GM21381 (cell line): ENCODE results near the gene RIPK1.
"Not testable (repeated sequence)": the region's sequence is repeated elsewhere in the genome, so short reads cannot be mapped to it uniquely, and the experiment has no call there.

Experiments used
- ATAC-seq: cut with Tn5 transposase; IDR thresholded peaks from one replicate; pipeline ENCODE4 v1.9.1; 2021; ENCODE audit warnings: mild to moderate bottlenecking, moderate library complexity; ENCODE audit not compliant: unreplicated experiment

Gene RIPK1

DNA sequence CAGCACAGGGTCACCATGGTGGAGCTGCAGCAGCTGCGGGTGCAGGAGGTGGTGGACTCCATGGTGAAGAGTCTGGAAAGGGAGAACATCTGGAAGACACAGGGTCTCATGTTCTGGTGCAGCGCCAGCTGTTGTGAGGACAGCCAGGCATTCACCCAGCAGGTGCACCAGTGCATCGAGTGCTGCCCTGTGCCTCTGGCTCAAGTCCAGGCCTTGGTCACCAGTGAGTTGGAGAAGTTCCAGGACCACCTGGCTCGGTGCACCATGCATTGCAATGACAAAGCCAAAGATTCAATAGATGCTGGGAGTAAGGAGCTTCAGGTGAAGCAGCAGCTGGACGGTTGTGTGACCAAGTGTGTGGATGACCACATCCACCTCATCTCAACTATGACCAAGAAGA is 22.9 kb upstream of the RIPK1 start:
- no peak for ATAC-seq

DNA sequence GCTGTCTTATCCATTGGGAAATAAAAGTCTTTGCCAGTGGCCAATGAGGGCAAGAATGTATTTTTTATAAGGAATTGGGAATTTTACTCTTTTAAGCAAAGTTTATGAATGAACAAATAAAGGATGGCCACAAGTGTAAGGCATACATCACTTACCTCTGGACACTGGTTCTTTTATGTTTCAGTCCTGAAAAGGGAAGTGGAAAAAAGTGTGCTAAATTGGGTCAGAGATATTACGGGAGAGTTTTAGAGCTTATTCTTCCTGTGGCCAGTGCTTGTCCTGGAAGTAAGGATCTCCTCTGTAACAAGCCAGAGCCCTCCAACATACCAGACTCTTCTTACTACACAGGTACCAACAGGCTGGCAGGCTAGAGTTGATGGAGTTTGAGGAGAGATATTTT is 22.5 kb upstream of the RIPK1 start:
- ATAC-seq = no peak

DNA sequence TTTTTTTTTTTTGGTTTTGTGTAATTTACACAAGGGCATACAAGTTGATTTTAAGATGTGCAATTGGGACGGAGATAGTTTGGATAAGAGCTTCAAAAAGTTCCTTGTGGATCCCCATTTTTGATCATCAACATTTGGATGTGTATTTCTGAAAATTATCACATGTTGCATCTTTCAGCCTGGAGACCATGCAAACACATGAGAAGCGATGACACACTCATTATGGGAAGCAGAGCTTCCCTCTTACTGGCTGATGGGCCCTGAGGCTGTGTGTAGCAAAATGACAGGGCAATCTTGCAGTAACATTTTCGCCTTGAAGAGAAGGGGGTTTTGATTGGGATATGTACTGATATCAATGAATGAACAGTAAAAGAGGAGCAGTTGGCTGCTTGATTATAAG is 22.0 kb upstream of the RIPK1 start:
- no peak for ATAC-seq

DNA sequence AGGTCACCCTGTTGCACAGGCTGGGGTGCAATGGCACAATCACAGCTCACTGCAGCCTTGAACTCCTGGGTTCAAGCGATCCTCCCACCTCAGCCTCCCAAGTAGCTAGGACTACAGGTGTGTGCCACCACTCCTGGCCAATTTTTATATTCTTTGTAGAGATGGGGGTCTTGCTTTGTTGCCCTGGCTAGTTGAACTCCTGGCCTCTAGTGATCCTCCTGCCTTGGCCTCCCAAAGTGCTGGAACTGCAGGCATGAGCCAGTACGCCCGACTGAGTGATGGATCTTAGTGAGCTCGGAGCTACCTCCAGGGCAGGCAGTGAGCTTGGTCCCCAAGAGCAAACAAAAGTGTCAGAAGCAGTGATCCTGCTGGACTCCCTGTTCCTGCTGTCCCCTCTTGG is 20.3 kb upstream of the RIPK1 start:
- ATAC-seq = not testable (repeated sequence)

DNA sequence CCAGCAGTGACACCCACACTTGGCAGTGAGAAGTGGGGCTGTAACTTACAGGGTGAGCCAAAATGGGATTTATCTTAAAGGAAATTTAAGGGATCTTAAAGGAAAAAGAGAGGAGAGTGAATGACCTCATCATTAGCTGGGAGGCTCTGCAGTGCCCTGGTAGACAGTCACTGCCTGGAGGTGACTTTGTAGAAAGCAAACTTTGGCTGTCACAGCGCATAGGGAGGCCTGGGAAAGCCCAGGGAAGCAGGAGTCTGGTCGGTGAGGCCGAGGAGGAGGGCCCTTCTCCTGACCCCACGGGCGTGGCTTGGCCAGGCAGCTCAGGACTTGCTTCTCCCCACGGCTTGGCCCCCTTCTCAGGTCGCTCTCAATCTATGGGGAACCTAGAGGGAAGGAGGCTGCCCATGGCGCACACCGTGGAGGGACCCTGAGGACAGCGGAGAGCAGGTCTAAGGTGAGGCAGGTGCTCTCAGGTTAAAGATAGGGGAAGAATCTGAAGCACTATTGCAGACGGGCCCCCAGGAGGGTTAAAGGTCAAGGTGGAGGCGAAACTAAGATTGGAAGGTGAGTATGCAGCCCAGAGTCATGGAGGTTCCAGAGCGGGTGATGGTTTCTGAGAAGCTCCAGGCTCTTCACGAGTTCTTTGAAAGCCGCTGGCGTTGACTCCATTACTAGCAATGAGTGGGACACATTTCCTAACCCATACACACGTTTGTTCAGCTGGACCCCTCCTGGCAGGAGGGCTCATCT is 15.6 kb upstream of the RIPK1 start:
- ATAC-seq = no peak

DNA sequence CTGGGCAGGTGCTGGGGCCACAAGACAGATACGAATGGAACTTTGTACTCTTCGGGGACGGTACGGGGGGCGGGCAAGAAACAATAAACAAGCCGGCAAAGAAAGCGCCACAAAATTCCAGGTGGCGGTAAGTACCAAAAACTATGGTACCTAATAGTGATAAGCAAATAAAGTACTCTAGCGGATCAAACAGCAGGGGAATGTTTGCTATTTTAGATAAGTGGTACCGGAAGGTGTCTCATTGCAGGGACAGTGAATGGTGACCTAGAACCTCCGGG is 15.1 kb upstream of the RIPK1 start:
- no peak for ATAC-seq

DNA sequence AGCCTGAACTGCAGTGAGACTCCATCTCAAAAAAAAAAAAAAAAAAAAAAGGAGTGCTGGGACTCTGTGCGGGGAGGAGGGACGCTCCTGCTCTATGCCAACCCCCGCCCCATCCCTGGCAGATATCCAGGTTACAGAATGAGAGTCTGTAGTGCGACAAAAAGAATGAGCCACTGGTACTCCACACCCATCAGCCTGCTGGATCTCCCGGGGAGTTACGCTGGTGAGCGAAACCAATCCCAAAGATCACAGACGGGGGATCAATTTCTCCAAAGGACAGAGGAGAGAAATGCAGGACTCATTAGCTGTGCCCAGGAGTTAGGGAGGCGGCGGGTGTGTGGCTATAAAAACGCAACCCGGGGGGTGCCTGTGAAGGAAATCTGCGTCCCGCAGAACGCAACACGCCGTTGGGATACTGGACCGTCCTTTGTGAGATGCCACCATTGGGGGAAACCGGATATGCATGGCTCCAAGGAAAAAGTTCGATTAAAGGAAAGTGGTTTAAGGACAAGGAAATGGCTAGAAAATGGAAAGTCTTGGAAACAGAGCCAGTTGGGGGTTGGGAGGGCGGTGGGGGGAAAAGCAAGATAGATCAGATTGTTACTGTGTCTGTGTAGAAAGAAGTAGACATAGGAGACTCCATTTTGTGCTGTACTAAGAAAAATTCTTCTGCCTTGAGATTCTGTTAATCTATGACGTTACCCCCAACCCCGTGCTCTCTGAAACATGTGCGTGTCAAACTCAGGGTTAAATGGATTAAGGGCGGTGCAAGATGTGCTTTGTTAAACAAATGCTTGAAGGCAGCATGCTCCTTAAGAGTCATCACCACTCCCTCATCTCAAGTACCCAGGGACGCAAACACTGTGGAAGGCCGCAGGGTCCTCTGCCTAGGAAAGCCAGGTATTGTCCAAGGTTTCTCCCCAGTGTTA is 13.8 kb upstream of the RIPK1 start:
- ATAC-seq = not testable (repeated sequence)

DNA sequence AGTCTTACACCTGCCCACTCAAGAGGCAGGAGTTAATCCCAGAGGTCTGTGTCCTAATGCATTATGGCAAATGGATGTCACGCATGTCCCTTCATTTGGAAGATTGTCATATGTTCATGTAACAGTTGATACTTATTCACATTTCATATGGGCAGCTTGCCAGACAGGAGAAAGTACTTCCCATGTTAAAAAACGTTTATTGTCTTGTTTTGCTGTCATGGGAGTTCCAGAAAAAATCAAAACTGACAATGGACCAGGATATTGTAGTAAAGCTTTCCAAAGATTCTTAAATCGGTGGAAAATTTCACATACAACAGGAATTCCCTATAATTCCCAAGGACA is 13.2 kb upstream of the RIPK1 start:
- not testable (repeated sequence) for ATAC-seq

DNA sequence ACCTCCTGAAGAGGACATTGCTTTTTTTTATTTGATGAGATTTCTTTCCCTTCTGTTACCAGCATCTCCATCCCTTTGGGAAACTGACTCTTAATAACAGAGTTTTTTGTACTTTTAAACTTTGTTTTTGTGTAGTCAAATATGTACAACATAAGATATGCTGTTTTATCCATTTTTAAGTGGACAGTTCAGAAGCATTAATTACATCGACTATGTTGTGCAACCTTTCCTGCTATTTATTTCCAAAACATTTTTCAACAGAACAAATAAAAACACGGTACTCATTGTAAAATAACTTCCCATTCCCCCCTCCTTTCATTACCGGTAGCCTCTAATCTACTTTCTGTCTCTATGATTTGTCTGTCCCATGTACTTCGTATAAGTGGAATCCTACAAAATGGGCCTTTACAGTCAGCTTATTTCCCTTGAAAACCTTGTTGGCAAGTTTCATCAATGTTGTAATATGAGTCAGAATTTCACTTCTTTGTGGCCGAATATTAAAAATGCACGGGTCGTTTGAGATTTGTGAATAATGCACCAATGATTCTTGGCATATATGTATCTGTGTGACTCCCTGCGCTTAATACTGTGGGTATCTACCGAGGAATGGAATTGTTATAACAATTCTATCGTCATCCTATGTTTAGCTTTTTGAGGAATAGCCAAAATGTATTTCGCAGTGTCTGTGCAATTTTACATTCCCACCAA is 11.1 kb upstream of the RIPK1 start:
- no peak for ATAC-seq

DNA sequence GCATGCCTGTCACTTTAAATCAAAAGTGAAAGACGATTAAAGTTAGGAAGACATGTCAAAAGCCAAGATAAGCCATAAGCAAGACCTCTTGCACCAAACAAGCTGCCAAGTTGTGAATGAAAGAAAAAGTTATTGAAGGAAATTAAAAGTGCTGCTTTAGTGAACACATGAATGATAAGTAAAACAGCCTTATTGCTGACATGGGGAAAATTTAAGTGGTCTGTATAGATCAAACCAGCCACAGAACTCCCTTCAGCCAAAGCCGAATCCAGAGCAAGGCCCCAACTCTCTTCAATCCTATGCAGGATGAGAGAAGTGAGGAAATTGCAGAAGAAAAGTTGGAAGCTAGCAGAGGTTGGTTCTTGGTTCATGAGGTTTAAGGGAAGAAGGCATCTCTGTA is 9.3 kb upstream of the RIPK1 start:
- ATAC-seq = no peak

DNA sequence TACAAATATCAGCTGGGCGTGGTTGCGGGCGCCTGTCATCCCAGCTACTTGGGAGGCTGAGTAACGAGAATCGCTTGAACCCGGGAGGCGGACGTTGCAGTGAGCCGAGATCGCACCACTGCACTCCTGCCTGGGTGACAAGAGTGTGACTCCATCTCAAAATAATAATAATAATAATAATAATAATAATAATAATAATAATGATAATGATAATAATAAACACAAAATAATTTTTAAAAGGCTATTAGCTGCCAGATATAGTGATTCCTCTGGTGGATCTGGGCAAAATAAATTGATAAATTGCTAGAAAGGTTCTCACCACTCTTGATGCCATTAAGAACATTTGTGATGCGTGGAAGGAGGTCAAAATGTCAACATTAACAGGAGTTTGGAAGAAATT is 8.2 kb upstream of the RIPK1 start:
- not testable (repeated sequence) for ATAC-seq

DNA sequence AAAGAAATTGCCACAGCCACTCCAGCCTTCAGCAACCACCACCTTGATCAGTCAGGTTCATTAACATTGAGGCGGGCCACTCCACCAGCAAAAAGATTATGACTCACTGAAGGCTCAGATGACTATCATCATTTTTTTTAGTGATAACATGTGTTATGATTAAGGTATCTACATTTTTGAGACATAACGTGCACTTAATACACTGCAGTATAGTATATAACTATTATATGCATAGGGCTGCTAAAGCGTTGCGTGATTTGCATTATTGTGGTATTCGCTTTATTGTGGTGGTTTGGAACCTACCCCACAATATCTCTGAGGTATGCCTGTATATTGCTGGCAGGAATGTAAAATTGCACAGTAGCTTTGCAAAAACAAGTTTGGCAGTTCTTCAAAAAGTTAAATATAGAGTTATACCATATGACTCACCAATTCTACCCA is 6.8 kb upstream of the RIPK1 start:
- no peak for ATAC-seq

DNA sequence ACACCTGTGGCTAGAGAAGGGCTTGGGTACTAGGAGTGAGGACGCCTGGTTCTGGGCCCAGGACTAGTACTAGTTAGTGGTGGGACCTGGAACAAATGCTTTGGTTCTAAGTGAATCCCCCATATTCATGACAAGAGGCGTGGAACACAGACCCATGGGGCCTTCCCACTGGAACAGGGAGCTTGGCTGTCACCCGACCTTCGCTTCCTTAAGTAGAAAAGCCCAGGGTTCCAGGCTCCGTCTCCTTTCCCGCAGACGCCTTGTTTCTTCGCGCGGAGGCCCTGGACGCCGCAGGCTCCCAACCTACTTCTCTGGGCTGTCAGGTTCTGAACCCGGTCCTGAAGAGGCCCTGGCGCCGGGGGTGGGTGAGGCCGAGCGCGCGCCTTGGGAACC is 5.0 kb upstream of the RIPK1 start:
- not testable (repeated sequence) for ATAC-seq

DNA sequence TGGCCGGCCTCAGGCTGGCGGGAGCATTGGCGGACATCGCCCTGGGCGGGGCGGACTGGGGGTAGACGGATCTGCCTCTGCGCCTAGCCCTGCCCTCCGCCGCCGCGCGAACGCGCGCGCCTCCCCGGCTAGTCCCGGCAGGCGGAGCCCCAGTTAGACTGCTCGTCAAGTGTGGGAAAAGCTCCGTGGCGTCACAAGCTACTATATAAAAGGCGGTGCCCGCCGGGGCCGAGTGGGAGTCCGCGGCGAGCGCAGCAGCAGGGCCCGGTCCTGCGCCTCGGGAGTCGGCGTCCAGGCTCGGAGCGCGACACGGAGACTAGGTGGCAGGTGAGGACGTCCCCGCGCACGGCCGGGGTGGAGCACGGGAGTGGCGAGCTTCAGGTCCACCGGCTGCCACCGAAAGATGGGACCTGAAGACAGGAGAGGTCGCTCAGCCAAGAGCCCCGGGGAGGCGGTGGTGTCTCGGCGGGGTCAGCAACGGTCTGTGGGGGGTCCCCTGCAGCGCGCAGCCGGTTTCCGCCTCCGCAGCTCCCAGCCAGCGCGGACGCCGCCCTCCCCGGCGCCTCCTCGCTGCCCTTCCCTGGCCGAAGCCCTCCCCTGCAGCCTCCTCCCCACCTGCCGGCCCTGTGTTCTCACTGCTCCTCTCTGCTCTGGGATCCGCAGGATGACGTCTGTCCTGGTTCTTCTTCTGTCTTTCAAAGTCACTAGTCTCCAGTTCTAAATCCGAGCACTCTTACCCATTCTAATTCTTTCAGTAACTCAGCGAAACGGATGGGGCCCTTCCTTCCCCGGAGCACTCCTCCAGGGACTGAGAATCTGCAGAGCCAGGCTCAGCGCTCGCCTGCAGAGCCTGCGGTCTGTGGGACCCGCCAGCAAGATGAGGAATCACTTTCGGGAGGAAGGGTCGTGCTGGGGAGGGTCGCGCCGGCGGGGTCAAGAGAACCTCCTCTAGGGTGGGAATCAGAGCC is 4.3 kb upstream of the RIPK1 start:
- peak; percentile 62 for ATAC-seq

DNA sequence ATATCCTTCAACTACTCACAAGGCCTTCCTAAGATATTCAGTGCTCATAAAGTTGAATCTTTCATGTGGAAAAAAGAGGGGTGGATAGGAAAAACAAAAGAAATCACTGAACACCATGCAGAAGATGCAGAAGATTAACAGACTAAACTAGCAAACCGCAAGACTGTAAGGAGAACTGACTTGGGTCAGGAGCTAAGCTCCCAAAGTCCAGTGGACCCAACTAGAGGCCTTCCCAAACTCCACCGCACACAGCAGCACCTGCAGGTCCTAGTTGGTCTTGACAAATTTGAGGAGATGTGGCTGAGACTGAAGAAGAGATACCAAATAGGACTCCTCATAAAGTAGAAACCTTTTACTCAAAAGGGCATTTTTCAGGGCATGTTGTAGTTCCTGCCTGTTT is 3.3 kb downstream of the RIPK1 start:
- no peak for ATAC-seq

DNA sequence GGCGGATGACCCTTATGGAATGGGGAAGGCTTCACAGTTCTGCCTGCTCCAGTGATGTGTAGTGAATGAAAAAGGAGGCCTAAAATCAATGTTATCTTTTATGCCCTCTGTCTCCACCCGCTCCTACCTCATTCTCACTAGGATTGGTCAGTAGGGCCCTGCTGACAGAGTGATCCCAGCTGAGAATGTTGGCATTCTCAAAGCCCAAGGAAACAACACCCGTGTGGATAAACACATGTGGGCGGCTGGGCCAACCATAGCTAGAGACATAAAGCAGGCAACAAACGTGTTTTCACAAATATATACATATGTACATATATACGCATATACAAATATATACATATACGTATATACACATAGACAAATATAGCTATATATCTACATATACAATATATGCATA is 4.5 kb downstream of the RIPK1 start:
- no peak for ATAC-seq

DNA sequence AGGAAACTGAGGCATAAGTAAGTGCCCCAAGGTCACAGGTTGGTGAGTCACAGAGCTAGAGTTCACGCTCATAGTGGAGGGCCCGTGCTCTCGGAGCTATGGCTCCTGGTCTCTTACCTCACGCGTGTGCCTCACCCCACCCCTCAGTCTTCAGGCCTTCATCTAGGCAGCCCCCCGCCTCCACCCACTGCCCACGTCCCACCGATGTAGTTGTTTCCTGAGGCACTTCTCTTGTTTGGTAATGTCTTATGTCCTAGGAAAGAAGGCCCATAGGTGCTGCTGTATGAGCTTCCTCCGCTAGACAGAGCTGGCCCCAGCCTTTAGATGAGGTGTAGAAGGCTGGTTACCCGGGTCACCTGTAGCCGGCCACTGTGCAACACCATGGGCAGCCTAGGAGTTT is 5.1 kb downstream of the RIPK1 start:
- ATAC-seq = no peak

DNA sequence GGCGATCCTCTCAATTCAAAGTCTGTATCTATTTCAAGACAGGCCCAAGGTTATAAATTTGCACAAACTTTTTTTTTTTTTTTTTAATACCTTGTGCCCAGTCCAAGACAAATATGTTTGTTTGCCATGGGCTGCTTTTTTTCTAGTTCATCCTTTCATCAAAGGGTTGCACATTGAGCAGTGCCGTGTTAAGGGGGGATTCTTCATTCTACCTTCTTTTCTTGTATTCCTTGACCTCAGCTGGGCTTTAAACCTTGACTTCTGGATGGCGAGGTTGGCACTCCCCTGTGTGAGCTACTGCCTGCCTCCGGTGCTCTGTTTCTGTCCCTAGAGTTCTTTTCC is 7.4 kb downstream of the RIPK1 start:
- no peak for ATAC-seq

DNA sequence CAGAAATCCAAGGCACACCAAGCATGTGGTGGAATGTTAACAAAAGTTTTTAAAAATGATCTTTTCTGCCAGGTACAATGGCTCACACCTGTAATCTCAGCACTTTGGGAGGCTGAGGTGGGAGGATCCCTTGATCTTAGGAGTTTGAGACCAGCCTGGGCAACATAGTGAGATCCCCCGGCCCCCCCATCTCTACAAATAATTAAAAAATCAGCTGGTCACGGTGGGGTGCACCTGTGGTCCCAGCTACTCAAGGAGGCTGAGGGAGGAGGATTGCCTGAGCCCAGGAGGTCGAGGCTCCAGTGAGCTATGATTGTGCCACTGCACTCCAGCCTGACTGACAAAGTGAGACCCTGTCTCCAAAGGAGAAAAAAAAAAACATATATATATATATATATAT is 8.0 kb downstream of the RIPK1 start:
- no peak for ATAC-seq

DNA sequence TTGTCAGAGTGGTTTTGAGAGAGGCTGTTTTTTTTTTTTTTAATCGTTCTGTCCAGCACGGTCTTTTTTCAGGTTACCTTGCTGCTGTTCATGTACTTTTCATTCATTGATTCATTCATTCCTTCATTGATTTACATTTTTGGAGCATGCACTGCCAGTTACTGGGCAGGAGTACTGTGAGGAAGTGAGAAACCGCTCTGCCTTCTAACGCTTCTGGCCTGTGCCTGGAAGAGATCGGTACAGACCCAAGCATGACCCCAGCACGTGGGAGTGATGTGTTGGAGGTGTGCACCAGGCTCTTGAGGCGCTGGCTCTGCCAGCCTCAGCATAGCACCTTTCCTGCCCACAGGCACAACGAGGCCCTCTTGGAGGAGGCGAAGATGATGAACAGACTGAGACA is 9.1 kb downstream of the RIPK1 start:
- no peak for ATAC-seq

DNA sequence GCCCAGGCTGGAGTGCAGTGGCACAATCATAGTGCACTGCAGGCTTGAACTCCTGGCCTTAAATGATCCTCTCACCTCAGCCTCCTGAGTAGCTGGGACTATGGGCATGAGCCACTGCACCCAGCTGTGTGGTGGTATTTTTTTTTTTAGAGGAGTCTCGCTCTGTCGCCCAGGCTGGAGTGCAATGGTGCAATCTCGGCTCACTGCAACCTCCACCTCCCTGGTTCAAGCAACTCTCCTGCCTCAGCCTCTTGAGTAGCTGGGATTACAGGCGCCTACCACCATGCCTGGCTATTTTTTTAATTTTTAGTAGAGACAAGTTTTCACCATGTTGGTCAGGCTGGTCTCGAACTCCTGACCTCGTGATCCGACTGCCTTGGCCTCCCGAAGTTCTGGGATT is 10.7 kb downstream of the RIPK1 start:
- not testable (repeated sequence) for ATAC-seq
